GM23248 (cell line): ENCODE measurements around the gene LGALS3.

Experiments used
- EZH2 ChIP-seq: fragments of 200-600 bp; sonication (generic); IDR thresholded peaks from 2 replicates; pipeline ENCODE4 v1.6.1; 2018; ENCODE audit warnings: antibody characterized with exemption, mild to moderate bottlenecking; ENCODE audit not compliant: insufficient read depth, poor library complexity, severe bottlenecking
- EZH2phosphoT487 ChIP-seq: fragments of 200-600 bp; sonication (generic); IDR thresholded peaks from 2 replicates; pipeline ENCODE4 v1.6.1; 2018; ENCODE audit warnings: antibody characterized with exemption, moderate library complexity, mild to moderate bottlenecking, low read depth; ENCODE audit not compliant: insufficient read depth

- TF ChIP-seq EZH2 (no peak), EZH2phosphoT487 (no peak)
Observed at GRCh38 chr14:55122440-55122986, 6.5 kb upstream of the LGALS3 start.
